GM18870 (cell line): ENCODE data around the gene SPATA31A6.
"Not testable (repeated sequence)": the region's sequence is repeated elsewhere in the genome, so short reads cannot be mapped to it uniquely, and the experiment has no call there.

Source experiments
- ATAC-seq: cut with Tn5 transposase; IDR thresholded peaks from one replicate; pipeline ENCODE4 v1.9.1; 2021; ENCODE audit warnings: moderate library complexity; ENCODE audit not compliant: unreplicated experiment

Gene SPATA31A6

DNA sequence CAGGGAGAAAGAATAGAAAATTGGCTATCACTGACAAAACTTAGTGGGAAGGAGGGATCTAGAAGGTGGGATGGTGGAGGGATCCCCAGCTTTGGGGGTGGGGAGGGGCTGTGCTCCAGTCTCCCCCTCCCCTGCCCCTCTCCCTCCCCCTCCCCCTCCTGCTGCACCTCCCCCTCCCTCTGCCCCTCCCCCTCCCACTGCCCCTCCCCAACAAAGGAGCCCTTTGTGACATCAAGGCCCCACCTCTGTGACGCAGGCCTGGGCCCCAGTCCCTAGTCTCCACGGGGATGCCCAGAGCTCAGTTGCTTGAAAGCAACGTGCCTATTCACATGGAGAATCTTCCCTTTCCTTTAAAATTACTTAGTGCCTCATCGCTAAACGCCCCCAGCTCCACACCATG, at the start of gene SPATA31A6:
Gene SPATA31A6 (plus strand): TSS at position 301 of the 400 bp plus-strand sequence. CDS start 29 bp downstream, at position 330.
- ATAC-seq = not testable (repeated sequence)

DNA sequence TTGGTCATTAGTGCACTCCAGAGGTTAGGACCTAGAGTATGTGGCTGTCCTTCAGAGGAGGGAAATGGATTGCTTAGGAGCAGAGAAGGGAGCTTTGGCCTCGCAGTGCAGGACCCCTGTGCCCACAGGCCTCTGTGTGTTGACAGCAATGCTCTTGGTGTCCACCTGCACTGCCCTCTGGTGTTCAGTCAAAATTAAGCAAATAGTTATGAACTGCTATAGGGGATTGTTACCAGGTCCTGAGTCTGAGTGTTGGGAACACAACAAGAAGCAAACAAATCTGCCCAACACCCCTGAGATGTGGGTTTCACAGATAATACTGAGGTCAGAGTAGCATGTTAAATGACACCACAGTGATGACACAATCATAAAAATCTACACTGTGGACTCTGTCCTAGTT, 23.2 kb upstream of the SPATA31A6 start:
- ATAC-seq = not testable (repeated sequence)

DNA sequence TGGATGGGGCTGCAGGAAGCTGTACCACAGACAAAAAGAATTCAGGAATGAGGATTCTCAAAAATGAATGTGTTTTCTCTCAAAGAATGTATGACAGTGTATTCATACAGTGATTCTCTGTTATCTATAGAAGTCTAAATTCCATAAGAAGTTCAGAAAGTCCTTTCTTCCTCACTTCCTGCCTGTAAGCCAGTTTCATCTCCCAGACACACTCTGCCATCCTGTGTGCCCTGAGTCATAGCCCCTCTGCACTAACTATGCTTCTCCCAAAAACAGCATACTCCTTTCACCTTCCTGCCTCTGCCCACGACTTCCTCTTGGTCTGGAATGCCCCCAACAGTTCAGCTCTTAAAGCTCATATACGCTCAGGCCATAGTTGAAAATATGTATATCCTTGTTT, 36.4 kb downstream of the SPATA31A6 start:
- not testable (repeated sequence) for ATAC-seq

DNA sequence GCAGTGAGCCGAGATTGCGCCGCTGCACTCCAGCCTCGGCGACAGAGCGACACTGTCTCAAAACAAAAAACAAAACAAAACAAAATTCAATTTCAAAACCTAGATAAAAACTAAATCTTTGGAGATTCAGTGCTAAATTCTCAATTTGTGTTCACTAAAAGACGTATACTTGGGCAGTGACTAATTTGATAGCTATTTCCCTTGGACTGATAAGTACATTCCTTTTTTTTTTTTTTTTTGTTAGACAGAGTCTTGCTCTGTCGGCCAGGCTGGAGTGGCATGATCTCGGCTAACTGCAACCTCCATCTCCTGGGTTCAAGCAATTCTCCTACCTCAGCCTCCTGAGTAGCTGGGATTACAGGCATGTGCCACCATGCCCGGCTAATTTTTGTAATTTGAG, 39.8 kb downstream of the SPATA31A6 start:
- ATAC-seq = not testable (repeated sequence)

GRCh38 chr9:42233031-42233430, 49.6 kb downstream of the SPATA31A6 start:
- ATAC-seq = not testable (repeated sequence)

GRCh38 chr9:42234610-42235009, 51.2 kb downstream of the SPATA31A6 start:
- ATAC-seq = not testable (repeated sequence)

GRCh38 chr9:42235352-42235991, 52.0 kb downstream of the SPATA31A6 start:
- ATAC-seq = not testable (repeated sequence)

- not testable (repeated sequence) for ATAC-seq
Observed at GRCh38 chr9:42236097-42236496, 52.6 kb downstream of the SPATA31A6 start.

- not testable (repeated sequence) for ATAC-seq
Observed at GRCh38 chr9:42237381-42237780, 53.9 kb downstream of the SPATA31A6 start.

DNA sequence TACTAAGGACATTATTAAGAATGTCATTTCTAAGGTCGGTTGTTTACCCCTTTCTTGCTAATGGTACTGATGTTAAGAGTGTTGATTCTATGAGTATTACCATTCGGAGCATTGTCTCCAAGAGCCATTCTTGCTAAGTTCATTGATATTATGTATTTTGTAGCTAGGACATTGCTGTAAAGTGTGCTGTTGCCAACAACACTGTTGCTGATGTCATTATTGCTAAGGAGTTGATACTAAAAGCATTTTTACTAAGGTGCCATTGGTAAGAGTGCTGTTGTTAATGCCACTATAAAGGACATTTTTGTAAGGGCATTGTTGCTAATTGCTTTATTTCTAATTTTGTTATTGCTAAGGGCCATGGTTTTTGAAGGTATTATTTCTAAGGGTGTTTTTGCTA, 55.4 kb downstream of the SPATA31A6 start:
- ATAC-seq = not testable (repeated sequence)
